GM20000 (cell line): ENCODE results near the gene ZDHHC7.

Source experiments
- DNase-seq: peaks from one replicate; pipeline ENCODE4 v3.0.0; 2012; ENCODE audit warnings: low spot score
- CTCF ChIP-seq: IDR thresholded peaks from 2 replicates; pipeline ENCODE4 v1.5.1; 2012; ENCODE audit warnings: mild to moderate bottlenecking, control low read depth; ENCODE audit errors: extremely low read depth, missing control alignments

Gene ZDHHC7

GRCh38 chr16:84999857-85000480 lies 11.4 kb downstream of the ZDHHC7 start:
- no peak for DNase-seq
- no peak for TF ChIP-seq CTCF

- TF ChIP-seq CTCF: no peak
- no peak for DNase-seq
These were observed 12.1 kb downstream of the ZDHHC7 start for GRCh38 chr16:84999200-84999599.

- DNase-seq: no peak
- TF ChIP-seq CTCF: no peak
These were observed 15.0 kb downstream of the ZDHHC7 start for GRCh38 chr16:84996365-84996764.

- no peak for DNase-seq
- TF ChIP-seq CTCF: no peak
These were observed 15.7 kb downstream of the ZDHHC7 start for GRCh38 chr16:84995663-84996062.

- no peak for DNase-seq
- no peak for TF ChIP-seq CTCF
These were observed 17.4 kb downstream of the ZDHHC7 start for GRCh38 chr16:84993926-84994325.

GRCh38 chr16:84992717-84993075 lies 18.6 kb downstream of the ZDHHC7 start:
- no peak for DNase-seq
- no peak for TF ChIP-seq CTCF

- DNase-seq: no peak
- no peak for TF ChIP-seq CTCF
These were observed 20.6 kb downstream of the ZDHHC7 start for GRCh38 chr16:84990782-84991181.
